ENCODE measurements around the gene NID2.

Gene NID2

GRCh38 chr14:52003324-52003723 is 65.5 kb downstream of the NID2 start:
- no peak for DNase-seq (ENCODE audit: low read depth)

GRCh38 chr14:52002542-52002941 is 66.3 kb downstream of the NID2 start:
- DNase-seq (ENCODE audit: low read depth): no peak

- DNase-seq (ENCODE audit: low read depth): no peak
Observed at GRCh38 chr14:52000696-52001095, 68.2 kb downstream of the NID2 start.

- DNase-seq (ENCODE audit: low read depth): no peak
Observed at GRCh38 chr14:52000019-52000582, 68.8 kb downstream of the NID2 start.

GRCh38 chr14:51999084-51999483 is 69.8 kb downstream of the NID2 start:
- no peak for DNase-seq (ENCODE audit: low read depth)

- no peak for DNase-seq (ENCODE audit: low read depth)
Observed at GRCh38 chr14:51998348-51998747, 70.5 kb downstream of the NID2 start.

GRCh38 chr14:51996148-51996746 is 72.6 kb downstream of the NID2 start:
- no peak for DNase-seq (ENCODE audit: low read depth)

GRCh38 chr14:51993285-51993920 is 75.5 kb downstream of the NID2 start:
- no peak for DNase-seq (ENCODE audit: low read depth)

- no peak for DNase-seq (ENCODE audit: low read depth)
Observed at GRCh38 chr14:51990488-51990887, 78.4 kb downstream of the NID2 start.

GRCh38 chr14:51989293-51990234 is 79.3 kb downstream of the NID2 start, which contains the start of gene RTRAF:
RTRAF (plus strand) TSS chr14:51989546; CDS start chr14:51989640, 94 bp downstream.
- DNase-seq (ENCODE audit: low read depth): peak; percentile 67

- DNase-seq (ENCODE audit: low read depth): no peak
Observed at GRCh38 chr14:51988221-51988620, 80.6 kb downstream of the NID2 start.

- no peak for DNase-seq (ENCODE audit: low read depth)
Observed at GRCh38 chr14:51981218-51981854, 87.5 kb downstream of the NID2 start.

- no peak for DNase-seq (ENCODE audit: low read depth)
Observed at GRCh38 chr14:51979088-51979709, 89.7 kb downstream of the NID2 start.

- no peak for DNase-seq (ENCODE audit: low read depth)
Observed at GRCh38 chr14:51978681-51979085, 90.2 kb downstream of the NID2 start.

- DNase-seq (ENCODE audit: low read depth): no peak
Observed at GRCh38 chr14:51977075-51977474, 91.8 kb downstream of the NID2 start.

- no peak for DNase-seq (ENCODE audit: low read depth)
Observed at GRCh38 chr14:51972566-51972965, 96.3 kb downstream of the NID2 start.

- DNase-seq (ENCODE audit: low read depth): no peak
Observed at GRCh38 chr14:51969852-51970540, 98.9 kb downstream of the NID2 start.

- no peak for DNase-seq (ENCODE audit: low read depth)
Observed at GRCh38 chr14:51967521-51967920, 101.3 kb downstream of the NID2 start.

GRCh38 chr14:51963286-51963685 is 105.6 kb downstream of the NID2 start:
- DNase-seq (ENCODE audit: low read depth): no peak

GRCh38 chr14:51962711-51963110 is 106.1 kb downstream of the NID2 start:
- DNase-seq (ENCODE audit: low read depth): no peak

GRCh38 chr14:51960866-51961265 is 108.0 kb downstream of the NID2 start:
- DNase-seq (ENCODE audit: low read depth): no peak

All from HS-5 (cell line).